Stimulated activated CD4-positive, alpha-beta T cell treated with anti-CD3 and anti-CD28 coated beads, Interleukin-1b, Interleukin-23, amount 100 ng/mL, for 1 hour (primary cell): ENCODE measurements around the gene PRKG1.

Experiments used
- DNase-seq, 2 donors: peaks; one replicate each; pipeline ENCODE4 v3.0.0-alpha.2; 2020; ENCODE audit warnings: low read depth in 2 of 2

Gene PRKG1

DNA sequence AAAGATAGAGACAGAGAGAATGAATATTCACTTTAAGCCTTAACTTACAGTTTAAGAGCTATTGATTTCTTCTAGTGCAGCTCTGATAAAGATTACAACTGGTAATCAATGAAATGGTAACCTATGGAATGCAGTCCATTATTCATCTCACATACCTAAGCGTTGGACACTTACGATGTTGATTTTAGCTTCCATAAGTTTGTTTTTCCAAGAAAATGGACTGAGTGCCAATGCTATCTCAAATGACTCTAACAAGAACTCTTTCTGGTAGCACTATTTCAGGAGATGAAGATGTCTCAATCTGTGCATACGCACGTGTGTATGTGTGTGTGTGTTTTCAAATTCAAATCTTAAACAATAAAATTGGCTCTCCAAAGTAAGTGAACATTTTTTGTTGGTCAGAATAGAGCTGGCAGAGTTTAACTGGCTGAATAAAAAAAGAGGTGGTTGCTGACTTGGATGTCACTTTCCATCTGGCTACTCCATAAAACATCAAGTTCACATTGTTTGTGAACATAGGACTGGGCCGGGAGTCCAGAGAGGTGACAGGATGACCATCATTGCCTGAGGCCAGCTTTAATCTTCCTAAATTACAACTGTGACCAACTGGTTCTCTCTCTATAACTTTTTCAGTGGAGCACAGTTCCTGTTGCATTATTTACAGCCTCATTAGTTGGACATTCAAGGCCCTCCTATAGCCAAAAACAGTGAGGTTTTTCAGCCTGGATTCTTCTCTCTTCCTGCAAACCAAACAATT lies 732.0 kb downstream of the PRKG1 start:
- no peak for DNase-seq

DNA sequence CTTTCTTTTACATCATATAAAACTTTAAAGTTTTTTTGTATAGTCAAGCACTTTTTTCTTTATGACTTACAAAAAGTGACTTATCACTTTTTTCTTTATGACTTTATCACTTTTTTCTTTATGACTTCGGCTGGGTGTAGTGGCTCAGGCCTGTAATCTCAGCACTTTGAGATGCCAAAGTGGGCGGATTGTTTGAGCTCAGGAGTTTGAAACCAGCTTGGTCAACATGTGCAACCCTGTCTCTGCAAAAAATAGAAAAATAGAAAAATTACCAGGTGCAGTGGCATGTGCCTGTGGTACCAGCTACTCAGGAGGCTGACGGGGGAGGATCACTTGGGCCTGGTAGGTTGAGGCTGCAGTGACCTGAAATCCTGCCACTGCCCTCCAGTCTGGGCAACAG lies 733.9 kb downstream of the PRKG1 start:
- DNase-seq: no peak

DNA sequence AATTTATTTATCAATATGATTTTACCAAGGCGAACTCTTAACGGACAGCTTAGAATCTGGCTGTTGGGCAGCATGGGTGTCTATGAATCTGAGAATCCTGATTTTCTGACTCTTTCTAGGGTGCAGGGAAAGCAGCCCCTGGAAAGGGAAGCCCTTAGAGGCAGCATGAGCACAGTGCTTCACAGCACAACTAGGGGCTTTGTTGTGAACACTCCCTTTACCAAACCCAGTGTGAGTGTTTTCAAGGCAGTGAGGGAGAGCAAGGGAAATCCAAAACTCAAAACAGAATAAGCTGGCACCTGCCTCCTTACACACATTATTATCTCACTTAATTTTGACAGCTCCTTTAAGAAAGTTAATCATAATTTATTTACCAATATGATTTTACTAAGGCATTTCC lies 741.4 kb downstream of the PRKG1 start:
- no peak for DNase-seq

DNA sequence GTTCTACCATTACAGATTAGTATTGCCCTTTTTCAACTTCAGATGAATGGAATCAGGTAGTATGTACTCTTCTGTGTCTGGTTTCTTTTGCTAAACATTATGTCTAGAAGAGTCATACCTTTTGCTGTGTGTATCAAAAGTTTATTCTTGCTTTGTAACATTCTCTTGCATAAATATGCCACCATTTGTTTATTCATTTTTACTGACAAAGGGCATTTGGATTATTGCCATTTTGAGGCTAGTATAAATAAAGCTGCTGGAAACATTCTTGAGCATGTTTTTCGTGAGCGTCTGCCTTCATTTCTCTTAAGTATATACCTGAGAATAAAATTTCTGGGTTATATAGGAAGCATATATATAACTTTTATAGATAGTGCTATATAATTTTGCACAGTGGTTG lies 746.8 kb downstream of the PRKG1 start:
- DNase-seq: no peak

DNA sequence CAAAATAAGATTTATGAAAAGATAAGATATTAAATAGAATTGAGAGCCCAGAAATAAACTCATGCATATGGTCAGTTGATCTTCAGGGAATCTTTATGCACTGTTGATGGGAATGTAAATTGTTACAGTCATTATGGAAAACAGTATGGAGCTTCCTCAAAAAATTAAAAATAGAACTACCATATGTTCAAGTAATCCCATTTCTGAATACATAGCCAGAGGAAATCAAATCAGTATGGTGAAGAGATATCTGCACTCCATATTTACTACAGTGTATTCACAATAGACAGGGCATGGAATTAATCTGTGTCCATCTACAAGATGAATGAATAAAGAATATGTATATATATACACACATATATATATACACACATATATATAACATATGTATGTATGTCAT lies 747.5 kb downstream of the PRKG1 start:
- no peak for DNase-seq

DNA sequence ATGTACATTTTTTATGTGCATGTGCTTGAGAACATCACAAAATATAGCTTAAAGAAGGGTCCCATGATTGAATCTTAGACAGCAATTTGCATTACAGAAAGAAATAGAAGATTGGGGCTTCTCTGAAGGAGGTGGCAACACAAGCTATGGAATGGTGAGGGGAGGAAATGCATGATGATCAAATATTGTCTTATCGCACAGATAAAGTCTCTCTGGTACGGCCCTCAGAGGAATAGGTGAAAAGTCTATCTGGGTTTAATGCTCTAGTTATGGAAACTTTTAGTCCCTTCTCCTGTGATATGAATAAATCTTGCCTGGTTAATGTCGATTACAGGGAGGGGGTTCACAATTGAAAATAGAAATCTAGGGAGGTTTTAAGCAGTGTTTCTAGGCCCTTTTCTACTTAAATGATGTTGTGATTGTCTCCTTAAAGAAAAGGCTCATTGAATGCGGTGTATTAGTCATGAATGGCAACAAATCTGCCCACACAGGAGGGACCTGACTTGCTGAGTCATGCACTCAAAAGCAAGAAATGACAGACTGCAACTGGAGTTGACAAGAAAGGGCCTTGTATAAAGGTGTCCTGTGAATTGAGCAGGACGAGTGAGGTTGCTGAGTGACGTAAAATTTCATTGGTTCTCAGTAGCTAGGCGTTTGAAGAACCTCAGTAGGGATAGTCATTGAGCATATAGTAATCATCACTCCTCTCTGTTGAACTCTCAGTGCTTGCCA lies 758.5 kb downstream of the PRKG1 start:
- no peak for DNase-seq

DNA sequence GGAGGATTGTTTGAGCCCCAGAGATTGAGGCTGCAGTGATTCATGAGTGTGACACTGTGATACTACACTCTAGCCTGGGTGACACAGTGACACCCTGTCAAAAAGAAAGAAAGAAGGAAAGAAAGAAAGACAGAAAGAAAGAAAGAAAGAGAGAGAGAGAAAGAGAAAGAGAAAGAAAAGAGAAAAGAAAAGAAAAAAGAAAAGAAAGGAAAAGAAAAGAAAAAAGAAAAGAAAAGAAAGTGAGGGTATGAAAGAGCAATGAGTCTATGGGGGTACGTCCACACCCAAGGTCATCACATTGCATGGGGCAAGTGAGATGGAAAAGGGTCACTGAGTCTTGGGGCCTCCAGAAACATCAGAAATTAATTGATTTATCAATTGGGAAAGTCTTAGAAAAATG lies 760.3 kb downstream of the PRKG1 start:
- no peak for DNase-seq

DNA sequence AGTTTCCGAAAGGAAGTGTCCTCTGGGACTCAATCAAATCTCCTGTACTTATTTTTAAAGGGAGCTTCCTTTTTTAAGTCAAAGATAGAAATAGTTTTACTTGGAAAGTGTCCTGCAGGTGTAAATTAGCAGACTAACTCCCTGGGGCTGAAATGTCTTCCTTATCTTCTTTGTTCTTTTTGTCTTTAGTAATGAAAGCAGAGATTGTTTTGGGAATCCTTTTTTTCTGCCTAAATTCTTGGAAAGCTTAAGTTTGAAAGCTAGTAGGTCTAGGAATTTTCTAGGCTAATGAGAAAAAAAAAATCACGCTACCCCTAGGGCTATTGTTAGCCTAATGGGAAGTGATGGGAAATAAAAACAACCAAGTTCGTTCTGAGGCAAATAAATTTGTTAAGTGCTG lies 764.2 kb downstream of the PRKG1 start:
- DNase-seq: no peak

DNA sequence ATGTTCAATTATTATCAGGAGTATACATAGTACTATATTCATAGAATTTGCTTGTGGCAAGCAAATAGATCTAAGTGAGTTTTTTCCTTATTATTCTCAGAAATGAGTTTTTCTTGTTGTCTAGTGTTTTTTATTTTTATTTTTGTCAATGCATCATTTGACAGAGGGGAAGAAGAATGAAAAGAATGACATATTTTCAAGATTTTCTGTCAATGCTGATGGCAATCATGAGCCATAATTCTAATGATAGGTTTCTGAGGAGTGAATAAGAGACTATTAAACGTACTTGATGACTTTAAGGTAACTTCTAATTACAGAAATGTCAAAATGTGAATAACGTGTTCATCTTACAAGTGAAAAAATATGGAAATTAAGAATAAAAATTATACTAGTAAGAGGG lies 769.7 kb downstream of the PRKG1 start:
- no peak for DNase-seq

DNA sequence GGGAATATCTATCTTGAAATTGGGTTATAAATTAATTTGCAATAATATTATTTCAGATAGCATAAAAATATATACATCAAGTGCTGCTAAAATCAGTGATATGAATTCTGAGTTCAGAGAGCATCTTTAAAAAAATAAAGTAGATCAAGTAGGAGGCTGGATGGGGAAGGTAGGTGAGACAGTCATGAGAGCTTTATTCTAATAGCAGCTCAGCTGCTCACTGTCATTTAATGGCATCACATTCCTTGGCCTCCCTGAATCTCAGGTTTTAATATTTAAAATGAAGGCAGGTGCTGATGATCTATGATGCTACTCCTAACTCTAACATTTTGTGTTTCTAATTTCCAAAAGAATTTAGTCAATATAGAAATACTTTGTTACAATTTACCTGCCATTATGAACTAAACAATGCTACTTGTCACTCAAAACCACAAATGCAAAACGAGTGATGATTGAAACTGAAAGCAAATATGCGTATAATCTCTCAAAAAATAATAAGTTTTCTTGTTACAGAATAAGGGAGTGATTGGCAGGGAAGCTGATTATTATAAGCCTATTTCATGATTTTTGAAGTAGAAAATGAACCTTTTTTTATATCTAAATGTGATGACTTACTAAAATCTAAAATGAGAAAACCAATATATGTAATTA lies 772.7 kb downstream of the PRKG1 start:
- DNase-seq: no peak

DNA sequence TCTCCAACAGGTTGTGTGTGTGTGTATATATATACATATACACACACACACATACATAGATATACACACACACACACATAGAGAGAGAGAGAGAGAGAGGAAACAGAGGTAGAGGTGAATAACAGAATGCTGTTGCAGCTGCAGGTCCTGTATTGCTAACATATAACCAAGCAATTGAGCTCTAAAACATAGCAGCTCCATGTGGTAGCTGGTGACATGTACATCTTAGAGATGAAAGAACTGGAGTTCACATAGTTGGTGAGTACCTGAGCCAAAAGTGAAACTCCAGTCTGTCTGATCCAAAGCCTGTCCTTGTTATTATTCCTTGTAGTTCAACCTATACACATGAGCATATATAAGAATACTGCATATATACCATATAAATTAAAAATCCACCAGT lies 778.0 kb downstream of the PRKG1 start:
- DNase-seq: no peak

DNA sequence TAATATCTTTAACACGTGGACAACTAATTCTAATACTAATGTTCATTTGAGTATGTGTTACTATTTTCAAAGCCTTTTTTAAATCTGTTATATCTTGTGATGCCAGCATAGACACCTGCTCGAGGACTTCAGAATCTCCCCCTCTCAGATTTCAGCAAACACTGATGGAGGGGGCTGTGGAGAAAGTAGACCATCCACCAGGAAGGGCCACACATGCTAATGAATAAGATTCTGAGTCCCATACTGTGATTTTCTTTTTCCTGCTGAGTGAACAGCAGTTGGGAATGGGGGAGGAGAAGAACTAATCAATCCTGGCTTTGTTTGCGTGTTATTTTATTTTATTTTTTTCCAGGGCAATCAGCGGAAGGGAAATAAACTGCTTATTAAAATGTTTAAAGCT lies 783.0 kb downstream of the PRKG1 start:
- DNase-seq: no peak

DNA sequence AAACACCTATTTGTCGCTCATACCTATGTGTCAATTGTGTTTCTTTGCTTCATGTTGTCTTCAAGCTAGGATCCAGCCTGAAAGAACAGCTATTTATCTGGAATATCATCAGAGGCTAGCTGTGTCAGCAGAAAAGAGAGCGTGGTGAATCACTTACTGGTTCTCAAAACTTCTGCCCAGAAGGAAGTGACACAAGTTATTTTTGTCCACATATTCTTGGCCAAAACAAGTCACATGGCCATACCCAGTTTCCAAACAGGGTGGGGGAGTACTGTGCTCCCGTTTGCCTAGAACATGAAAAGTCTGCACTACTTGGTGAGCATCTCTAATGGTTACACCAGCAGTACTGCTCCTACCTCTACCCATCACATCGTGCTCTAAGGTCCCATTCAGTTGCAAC lies 786.0 kb downstream of the PRKG1 start:
- DNase-seq: no peak

DNA sequence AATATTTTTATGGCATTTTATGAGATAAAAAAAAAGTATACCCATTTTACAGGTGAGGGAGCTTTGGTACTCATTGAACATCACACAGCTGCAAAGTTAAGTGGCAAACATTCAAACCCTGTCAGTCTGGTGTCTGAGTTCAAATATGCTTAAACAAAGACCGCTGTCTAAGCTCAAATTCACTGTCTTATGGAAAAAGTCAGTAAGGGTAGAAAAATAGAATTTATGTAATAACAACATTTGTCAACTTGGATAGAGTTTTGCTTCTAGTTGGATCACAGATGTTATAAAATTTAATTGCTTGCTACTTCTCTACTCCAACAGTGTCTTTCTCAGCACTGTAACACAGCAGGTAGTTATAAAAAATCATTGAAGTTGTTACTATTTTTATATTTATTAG lies 786.8 kb downstream of the PRKG1 start:
- no peak for DNase-seq

DNA sequence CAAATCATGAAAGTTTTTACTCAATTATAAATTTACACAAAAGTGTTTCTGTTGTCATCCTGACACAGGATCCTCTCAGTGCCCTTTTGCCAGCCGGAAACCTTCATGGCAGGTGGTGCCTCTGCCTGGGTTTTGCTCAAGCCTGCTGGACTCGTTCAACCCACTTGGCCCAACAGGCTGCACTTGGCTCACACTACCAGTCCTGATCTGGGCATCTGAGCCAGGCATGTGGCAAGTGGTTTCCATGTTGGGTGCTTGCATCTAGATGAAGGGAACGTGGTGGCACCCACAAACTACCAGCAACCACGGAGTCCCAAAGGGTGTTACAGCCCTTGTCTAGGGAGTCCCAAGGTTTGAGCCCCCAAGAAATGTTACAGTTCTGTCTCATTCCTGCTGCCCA lies 787.4 kb downstream of the PRKG1 start:
- no peak for DNase-seq

DNA sequence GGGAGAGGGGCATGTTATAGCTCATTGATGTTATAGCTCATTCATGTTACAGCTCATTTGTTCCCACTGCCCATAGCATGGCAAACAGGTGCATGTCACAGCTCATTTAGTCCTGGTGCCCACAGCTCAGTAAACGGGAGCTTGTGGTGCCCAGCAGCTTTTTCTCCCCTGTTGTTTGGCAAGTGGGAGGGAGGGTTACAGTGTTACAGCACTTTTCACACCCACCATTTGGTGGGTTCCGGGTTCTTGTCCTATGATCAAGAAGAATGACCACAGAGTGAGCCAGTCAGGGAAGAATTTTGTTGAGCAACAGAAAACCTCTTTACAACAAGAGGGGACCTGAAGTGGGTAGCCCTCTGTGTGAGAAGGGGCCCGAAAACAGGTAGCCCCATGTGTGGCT lies 787.9 kb downstream of the PRKG1 start:
- no peak for DNase-seq

DNA sequence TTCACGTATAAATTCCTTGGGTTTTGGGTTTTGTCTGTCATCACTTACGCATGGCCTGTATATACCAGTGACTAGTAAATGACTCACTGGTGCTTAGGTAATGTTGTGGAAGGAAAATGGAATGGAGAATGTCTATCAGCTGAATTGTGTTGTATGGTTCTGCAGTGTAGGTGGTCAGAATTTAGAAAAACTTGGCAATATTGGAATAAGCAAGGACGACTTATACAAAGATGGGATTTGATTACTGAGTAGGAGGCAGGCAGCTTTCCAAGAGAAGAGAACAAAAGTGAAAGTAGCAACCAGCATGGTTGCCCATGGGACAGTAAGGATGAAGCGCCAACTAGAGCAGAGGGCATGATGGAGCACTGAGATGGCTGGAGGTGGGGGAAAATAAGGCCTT lies 793.7 kb downstream of the PRKG1 start:
- DNase-seq: no peak

DNA sequence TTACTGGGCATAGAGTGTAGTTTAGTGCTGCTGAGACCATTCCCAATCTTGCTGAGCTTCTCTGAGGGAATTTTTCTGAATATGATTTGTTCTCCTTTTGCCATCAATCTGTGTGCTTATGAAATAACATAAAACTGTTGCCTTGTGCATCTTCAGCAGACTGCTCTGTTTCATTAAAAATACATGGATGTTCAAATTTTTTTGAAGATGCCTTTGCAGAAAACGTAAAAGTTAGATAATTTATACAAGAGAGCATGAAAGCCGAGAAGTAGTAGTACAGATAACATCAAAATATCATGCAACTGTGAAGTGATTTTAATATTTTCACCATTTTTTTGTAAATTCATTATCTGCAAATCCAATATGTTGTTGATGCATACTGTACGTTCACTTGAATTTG lies 799.8 kb downstream of the PRKG1 start:
- DNase-seq: no peak

DNA sequence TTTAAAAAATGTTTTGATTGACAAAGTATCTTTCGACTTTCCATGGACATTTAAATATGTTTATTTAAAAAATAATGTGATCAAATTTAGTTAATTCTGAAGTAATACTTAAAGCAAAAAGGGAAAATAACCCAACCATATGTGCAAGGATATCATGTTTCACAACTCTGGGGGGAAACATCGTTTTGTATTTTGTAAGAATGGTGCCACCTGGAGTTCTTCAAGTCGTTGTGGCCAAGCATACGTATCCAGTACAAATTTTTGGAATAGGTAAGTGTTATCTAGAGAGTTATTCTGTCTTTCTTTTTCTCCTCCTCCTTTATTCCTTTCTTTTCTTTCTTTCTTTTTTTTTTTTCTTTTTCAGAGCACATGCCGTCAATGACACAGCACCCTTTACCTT lies 801.3 kb downstream of the PRKG1 start:
- DNase-seq: no peak

DNA sequence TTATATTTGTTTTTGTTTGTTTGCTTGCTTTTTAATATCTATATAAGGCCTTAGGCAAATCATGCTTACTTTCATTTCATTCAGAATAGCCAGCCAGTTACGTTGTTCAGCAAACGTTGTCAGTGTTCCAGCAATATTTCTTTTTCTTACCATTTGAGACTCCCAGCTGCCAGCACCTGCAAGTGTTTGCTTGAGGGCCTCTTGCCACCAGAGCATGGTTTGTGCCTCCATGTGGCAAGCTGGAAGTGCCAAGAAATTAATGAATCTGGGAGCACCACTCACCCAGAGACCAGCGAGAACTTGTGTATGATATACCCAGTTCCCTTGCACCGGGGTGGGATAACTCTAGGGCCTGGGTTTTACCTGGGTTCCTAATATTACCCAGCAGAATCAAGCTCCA lies 802.2 kb downstream of the PRKG1 start:
- DNase-seq: no peak

DNA sequence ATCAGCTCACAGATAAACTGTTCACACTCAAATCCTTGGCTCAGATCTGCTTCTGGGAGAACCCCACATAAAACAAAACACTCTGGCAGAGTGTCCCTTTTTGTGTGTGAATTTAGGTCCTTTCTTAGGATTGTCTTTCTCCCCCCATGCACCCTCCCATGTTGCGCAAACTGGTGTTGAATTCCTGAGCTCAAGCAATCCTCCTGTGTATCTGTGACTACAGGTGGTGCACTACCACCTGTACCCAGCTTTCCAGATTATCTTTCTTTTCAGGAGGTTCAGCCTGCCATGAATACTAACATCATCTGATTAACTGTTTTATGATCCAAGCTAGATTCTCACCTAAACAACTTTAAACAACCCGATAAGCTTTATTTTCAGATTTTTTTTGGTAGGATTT lies 802.7 kb downstream of the PRKG1 start:
- DNase-seq: no peak

DNA sequence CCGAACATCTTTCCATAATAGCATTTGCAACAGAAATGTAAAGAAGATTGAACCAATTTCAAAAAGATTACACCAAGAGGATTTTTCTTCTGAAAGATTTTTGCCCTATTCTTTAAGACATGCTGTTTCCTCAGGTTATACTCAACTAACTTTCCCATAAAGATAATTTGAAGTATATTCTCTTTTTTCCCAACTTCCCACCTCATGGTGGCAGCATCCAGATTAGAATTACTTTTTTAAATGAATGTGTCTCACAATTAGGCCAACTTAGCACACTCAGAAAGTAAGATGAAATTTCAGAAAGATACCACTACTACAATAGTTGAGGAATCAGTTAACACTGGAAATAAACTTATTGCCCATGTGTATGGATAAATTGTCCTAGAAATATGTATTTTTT lies 803.3 kb downstream of the PRKG1 start:
- DNase-seq: no peak

DNA sequence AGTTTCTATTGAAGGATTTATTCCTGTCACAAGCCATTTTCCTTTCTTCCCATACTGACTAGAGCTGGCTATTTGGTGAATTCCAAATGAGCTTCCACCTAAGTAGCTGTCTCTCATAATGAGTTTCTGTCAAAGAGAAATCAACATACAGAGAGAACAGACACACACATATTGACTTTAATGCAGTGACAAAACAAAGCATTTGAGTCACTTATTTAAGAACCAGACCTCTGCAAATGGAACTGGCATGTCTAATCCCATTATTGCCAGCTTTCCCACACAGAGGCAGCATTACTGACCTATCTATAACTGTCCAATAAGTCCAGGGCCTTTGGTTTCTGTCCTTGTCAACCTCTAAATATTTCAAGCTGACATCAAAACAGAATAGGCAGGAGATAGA lies 804.4 kb downstream of the PRKG1 start:
- DNase-seq: no peak
